Measurements from ENCODE around the gene OPTN.
A peak's percentile ranks its signal among the peaks of the same experiment; 100 is the strongest.
"Not testable (repeated sequence)": the region's sequence is repeated elsewhere in the genome, so short reads cannot be mapped to it uniquely, and the experiment has no call there.

The OPTN gene

GRCh38 chr10:13099666-13100348 lies at the start of gene OPTN:
Gene OPTN, plus strand, starts transcription at chr10:13100163. Its CDS starts 8,960 bp downstream, at chr10:13109123.
- DNase-seq = peak; percentile 90

GRCh38 chr10:13051126-13051694 lies 48.8 kb upstream of the OPTN start:
- DNase-seq = no peak

GRCh38 chr10:13053208-13053607 lies 46.8 kb upstream of the OPTN start:
- not testable (repeated sequence) for DNase-seq

- DNase-seq = no peak
Observed at GRCh38 chr10:13053794-13054462, 46.0 kb upstream of the OPTN start.

GRCh38 chr10:13054844-13055243 lies 45.1 kb upstream of the OPTN start:
- DNase-seq = no peak

GRCh38 chr10:13056456-13057077 lies 43.4 kb upstream of the OPTN start:
- no peak for DNase-seq

GRCh38 chr10:13062803-13063202 lies 37.2 kb upstream of the OPTN start:
- DNase-seq = no peak

- no peak for DNase-seq
Observed at GRCh38 chr10:13066527-13066926, 33.4 kb upstream of the OPTN start.

- DNase-seq = no peak
Observed at GRCh38 chr10:13067431-13067830, 32.5 kb upstream of the OPTN start.

GRCh38 chr10:13068071-13068470 lies 31.9 kb upstream of the OPTN start:
- DNase-seq = no peak

- DNase-seq = no peak
Observed at GRCh38 chr10:13068484-13068883, 31.5 kb upstream of the OPTN start.

GRCh38 chr10:13072339-13072738 lies 27.6 kb upstream of the OPTN start:
- no peak for DNase-seq

- peak; percentile 80 for DNase-seq
Observed at GRCh38 chr10:13074563-13075451, 25.2 kb upstream of the OPTN start.

- DNase-seq = no peak
Observed at GRCh38 chr10:13078912-13079775, 20.8 kb upstream of the OPTN start.

- no peak for DNase-seq
Observed at GRCh38 chr10:13079776-13080050, 20.2 kb upstream of the OPTN start.

- no peak for DNase-seq
Observed at GRCh38 chr10:13080643-13081042, 19.3 kb upstream of the OPTN start.

- not testable (repeated sequence) for DNase-seq
Observed at GRCh38 chr10:13083700-13084099, 16.3 kb upstream of the OPTN start.

GRCh38 chr10:13086056-13086455 lies 13.9 kb upstream of the OPTN start:
- DNase-seq = no peak

- no peak for DNase-seq
Observed at GRCh38 chr10:13087601-13087985, 12.4 kb upstream of the OPTN start.

GRCh38 chr10:13087986-13088618 lies 11.9 kb upstream of the OPTN start:
- DNase-seq = no peak

- no peak for DNase-seq
Observed at GRCh38 chr10:13089345-13089744, 10.6 kb upstream of the OPTN start.

GRCh38 chr10:13090289-13090688 lies 9.7 kb upstream of the OPTN start:
- no peak for DNase-seq
